AG09319 (cell line): ENCODE measurements around the gene SLC22A17.
"Not testable (repeated sequence)": the region's sequence is repeated elsewhere in the genome, so short reads cannot be mapped to it uniquely, and the experiment has no call there.

Source experiments
- DNase-seq: peaks from one replicate; pipeline ENCODE4 v3.0.0-alpha.2; 2010; ENCODE audit warnings: low read depth; ENCODE audit errors: extremely low read depth
- TF ChIP-seq, protein P1 (sequence below): IDR thresholded peaks from 2 replicates; pipeline ENCODE4 v1.5.1; 2011; ENCODE audit warnings: low read depth, mild to moderate bottlenecking, inconsistent platforms, low read length, moderate library complexity

The SLC22A17 gene

DNA sequence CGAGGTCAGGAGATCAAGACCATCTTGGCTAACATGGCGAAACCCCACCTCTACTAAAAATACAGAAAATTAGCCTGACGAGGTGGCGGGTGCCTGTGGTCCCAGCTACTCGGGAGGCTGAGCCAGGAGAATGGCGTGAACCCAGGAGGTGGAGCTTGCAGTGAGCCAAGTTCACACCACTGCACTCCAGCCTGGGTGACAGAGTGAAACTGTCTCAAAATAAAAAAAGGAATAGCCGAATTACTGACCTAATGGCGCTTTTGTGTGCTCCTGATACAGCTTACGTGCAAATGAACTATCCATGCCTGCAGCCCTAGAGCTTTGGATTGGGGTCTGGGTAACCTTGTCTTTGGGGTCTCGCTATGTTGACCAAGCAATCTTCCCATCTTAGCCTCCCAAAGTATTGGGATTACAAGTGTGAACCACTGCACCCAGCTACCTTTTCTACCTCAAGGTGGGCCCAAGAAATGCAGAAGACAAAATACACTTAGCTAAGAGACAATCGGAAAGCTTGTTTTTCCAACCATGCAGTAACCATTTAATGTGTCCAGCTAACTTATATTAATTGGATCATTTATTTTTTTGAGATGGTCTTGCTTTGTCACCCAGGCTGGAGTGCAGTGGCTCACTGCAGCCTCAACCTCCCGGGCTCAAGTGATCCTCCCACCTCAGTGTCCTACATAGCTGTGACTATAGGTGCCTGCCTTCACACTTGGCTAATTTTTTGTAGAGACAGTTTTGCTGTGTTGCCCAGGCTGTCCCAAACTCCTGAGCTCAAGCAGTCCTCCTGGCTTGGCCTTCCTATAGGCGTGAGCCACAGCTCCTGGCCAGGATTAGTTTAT is 26.0 kb downstream of the SLC22A17 start:
- no peak for DNase-seq
- TF ChIP-seq, protein P1, sequence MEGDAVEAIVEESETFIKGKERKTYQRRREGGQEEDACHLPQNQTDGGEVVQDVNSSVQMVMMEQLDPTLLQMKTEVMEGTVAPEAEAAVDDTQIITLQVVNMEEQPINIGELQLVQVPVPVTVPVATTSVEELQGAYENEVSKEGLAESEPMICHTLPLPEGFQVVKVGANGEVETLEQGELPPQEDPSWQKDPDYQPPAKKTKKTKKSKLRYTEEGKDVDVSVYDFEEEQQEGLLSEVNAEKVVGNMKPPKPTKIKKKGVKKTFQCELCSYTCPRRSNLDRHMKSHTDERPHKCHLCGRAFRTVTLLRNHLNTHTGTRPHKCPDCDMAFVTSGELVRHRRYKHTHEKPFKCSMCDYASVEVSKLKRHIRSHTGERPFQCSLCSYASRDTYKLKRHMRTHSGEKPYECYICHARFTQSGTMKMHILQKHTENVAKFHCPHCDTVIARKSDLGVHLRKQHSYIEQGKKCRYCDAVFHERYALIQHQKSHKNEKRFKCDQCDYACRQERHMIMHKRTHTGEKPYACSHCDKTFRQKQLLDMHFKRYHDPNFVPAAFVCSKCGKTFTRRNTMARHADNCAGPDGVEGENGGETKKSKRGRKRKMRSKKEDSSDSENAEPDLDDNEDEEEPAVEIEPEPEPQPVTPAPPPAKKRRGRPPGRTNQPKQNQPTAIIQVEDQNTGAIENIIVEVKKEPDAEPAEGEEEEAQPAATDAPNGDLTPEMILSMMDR: no peak

DNA sequence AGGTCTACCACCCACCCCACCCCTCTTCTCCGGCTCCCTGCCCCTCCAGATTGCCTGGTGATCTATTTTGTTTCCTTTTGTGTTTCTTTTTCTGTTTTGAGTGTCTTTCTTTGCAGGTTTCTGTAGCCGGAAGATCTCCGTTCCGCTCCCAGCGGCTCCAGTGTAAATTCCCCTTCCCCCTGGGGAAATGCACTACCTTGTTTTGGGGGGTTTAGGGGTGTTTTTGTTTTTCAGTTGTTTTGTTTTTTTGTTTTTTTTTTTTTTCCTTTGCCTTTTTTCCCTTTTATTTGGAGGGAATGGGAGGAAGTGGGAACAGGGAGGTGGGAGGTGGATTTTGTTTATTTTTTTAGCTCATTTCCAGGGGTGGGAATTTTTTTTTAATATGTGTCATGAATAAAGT is 26.9 kb downstream of the SLC22A17 start:
- DNase-seq: not testable (repeated sequence)

DNA sequence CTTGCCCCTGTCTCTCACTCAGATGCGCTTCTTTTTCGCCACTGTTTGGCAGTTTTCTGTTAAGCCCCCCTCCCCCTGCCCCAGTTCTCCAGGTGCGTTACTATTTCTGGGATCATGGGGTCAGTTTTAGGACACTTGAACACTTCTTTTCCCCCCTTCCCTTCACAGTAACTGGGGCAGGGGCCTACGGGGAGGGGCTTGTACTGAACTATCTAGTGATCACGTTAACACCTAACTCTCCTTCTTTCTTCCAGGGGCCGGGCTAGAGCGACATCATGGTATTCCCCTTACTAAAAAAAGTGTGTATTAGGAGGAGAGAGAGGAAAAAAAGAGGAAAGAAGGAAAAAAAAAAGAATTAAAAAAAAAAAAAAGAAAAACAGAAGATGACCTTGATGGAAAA is 27.7 kb downstream of the SLC22A17 start:
- TF ChIP-seq, protein P1: no peak
- no peak for DNase-seq

DNA sequence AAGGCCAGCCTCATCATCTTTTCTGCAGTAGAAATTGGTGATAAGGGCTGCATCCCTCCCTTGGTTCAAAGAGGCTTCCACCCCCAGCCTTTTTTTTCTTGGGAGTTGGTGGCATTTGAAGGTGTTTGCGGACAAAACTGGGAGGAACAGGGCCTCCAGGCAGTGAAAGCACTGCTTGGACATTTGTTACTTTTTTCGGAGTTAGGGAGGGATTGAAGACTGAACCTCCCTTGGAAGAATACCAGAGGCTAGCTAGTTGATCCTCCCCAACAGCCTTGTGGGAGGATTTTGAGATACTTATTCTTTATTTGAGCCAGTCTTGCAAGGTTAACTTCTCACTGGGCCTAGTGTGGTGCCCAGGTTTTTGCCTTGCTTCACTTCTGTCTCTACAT is 28.2 kb downstream of the SLC22A17 start:
- no peak for DNase-seq
- TF ChIP-seq, protein P1: no peak

DNA sequence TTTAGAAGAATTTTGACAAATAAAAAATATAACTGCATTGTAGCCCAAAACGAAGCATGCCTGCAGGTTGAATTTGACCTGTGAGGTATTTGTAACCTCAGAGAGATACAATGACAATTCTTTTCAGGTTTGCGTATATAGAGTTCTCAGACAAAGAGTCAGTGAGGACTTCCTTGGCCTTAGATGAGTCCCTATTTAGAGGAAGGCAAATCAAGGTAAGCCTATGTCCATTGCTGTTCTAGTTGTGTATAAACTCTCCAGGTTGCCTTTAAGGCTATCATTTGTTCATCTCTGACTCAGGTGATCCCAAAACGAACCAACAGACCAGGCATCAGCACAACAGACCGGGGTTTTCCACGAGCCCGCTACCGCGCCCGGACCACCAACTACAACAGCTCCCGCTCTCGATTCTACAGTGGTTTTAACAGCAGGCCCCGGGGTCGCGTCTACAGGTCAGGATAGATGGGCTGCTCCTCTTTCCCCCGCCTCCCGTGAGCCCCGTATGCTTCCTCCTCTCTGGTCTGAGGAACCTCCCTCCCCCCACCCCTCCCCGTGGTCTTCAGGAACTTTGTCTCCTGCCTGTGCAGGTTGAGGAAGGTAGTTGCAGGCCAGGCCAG is 28.7 kb downstream of the SLC22A17 start:
- DNase-seq: no peak
- TF ChIP-seq, protein P1: no peak

DNA sequence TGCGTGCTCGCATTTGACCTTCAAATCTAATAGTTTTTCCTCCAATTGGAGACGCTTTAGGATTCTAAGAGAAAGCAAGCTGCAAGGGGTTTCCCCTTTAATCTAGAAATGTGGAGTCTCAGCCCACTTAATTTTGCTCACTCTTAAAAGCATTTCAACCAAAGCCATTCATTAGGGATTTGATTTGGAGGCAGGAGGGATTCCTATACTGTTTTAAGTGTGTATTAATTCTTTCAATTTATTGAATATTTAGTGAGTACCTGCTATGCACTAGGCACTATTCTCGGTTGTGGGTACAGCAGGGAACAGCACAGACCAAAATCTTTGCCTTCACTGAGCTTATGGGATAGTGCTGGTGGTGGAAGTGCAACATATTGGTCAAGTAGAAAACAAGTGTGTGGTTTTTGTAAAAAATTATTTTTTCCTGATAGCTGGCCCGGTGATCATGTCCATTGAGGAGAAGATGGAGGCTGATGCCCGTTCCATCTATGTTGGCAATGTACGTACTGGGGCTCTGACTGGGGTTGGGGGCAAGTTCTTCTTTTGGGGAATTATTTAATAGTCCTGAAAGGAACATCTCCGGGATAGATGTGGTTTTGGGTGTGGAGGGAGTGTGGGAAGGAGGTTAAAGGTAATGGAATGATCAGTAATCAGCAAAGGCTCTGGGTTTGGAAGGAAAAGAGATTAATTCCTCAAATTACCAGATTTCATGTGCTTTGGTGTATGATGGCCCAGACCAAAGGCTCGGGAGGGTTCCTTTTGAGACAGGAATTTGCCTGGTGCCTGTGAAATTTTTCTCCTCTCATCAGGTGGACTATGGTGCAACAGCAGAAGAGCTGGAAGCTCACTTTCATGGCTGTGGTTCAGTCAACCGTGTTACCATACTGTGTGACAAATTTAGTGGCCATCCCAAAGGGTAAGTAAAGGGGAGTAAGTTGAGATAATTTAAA is 29.8 kb downstream of the SLC22A17 start:
- no peak for DNase-seq
- TF ChIP-seq, protein P1: no peak

DNA sequence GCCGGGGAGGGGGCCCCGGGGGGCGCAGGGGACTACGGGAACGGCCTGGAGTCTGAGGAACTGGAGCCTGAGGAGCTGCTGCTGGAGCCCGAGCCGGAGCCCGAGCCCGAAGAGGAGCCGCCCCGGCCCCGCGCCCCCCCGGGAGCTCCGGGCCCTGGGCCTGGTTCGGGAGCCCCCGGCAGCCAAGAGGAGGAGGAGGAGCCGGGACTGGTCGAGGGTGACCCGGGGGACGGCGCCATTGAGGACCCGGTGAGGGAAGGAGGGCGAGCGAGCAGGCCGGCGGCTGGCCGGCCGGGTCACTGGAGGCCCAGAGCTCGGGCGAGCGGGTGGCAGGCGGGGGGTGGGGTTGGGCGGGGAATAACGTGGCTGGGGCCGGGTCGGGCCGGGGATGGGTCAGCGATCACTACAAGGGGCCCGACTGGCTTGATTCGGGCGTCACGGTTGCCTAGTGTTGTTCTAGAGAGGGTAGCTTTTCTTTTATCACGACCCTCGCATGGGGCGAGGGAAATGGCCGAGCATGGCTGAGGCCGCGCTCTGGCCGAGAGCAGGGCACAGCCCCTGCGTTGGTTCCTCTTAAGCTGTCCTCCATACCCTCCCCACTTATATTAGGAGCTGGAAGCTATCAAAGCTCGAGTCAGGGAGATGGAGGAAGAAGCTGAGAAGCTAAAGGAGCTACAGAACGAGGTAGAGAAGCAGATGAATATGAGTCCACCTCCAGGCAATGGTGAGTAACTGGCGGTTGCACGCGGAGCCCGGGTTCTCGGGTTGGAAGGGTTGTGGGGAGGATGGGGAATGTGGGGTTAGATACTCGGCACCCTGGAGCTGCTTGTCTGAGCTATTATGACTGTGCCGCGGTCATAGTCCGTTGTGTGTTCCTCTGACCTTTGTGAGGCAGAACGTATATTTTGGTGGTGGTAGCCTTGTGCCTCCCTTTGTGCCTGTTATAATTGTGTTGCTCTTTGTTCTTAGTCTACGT is 30.8 kb downstream of the SLC22A17 start:
- no peak for DNase-seq
- TF ChIP-seq, protein P1: no peak
